Keratinocyte (primary cell): ENCODE results near the gene PIM3. TPM values are rescaled to one million over a fixed set of nuclear protein-coding genes. Genes with fewer than 3 reads are reported as not detected.
A peak's percentile ranks its signal among the peaks of the same experiment; 100 is the strongest.

ENCODE experiments used
- DNase-seq: peaks from one replicate; pipeline ENCODE4 v3.0.0-alpha.2; 2011; ENCODE audit warnings: low read depth, missing footprints, low spot score
- FAIRE-seq: peaks from 2 replicates; lab custom pipeline; 2011; peaks lifted over from hg19 to GRCh38; lab: Jason Lieb, UNC
- H2AFZ ChIP-seq: 2 replicates; pipeline ENCODE4 v1.6.0; 2012; ENCODE audit warnings: low read length, control low read depth, inconsistent platforms; ENCODE audit not compliant: control insufficient read depth
- H3K27ac ChIP-seq: 2 replicates; pipeline ENCODE4 v1.5.1; 2011; ENCODE audit warnings: low read length; ENCODE audit not compliant: control insufficient read depth, insufficient read depth
- H3K27me3 ChIP-seq: 3 replicates; pipeline ENCODE4 v1.6.0; 2011; ENCODE audit warnings: low read length; ENCODE audit not compliant: control insufficient read depth, insufficient read depth; ENCODE audit errors: extremely low read depth
- H3K36me3 ChIP-seq, 2 experiments: 2 replicates in 1 of 2; 3 replicates in 1 of 2; pipeline ENCODE4 v1.5.1; 2011; ENCODE audit warnings: low read length in 2 of 2, mild to moderate bottlenecking in 1 of 2; ENCODE audit not compliant: control insufficient read depth in 2 of 2, insufficient read depth in 2 of 2; ENCODE audit errors: extremely low read depth in 1 of 2
- H3K4me1 ChIP-seq: 3 replicates; pipeline ENCODE4 v1.5.1; 2011; ENCODE audit warnings: low read length; ENCODE audit not compliant: control insufficient read depth, insufficient read depth; ENCODE audit errors: extremely low read depth
- H3K4me2 ChIP-seq: 3 replicates; pipeline ENCODE4 v1.6.0; 2011; ENCODE audit warnings: low read depth, low read length; ENCODE audit not compliant: control insufficient read depth, insufficient read depth; ENCODE audit errors: extremely low read depth
- H3K4me3 ChIP-seq, 3 experiments: fragments of 200-600 bp in 1 of 3; sonication (generic) in 1 of 3; 2 replicates in 2 of 3; 3 replicates in 1 of 3; pipeline ENCODE4 v1.5.1; 2011 to 2016; ENCODE audit warnings: low read length in 3 of 3, mild to moderate bottlenecking in 3 of 3, control low read depth in 2 of 3, inconsistent platforms in 1 of 3, low read depth in 1 of 3, mixed read lengths in 1 of 3, mixed run types in 1 of 3, moderate library complexity in 1 of 3; ENCODE audit not compliant: control insufficient read depth in 2 of 3, insufficient read depth in 2 of 3; ENCODE audit errors: extremely low read depth in 1 of 3
- H3K79me2 ChIP-seq: 2 replicates; pipeline ENCODE4 v1.6.0; 2012; ENCODE audit warnings: low read length; ENCODE audit not compliant: control insufficient read depth, insufficient read depth
- H3K9ac ChIP-seq: 3 replicates; pipeline ENCODE4 v1.6.0; 2011; ENCODE audit warnings: low read length; ENCODE audit not compliant: control insufficient read depth, insufficient read depth; ENCODE audit errors: extremely low read depth
- H3K9me1 ChIP-seq: 3 replicates; pipeline ENCODE4 v1.6.0; 2011; ENCODE audit warnings: low read length; ENCODE audit not compliant: control insufficient read depth, insufficient read depth; ENCODE audit errors: extremely low read depth
- H3K9me3 ChIP-seq: 2 replicates; pipeline ENCODE4 v1.5.1; 2012; ENCODE audit warnings: low read depth, low read length; ENCODE audit not compliant: control insufficient read depth
- H4K20me1 ChIP-seq: 3 replicates; pipeline ENCODE4 v1.6.0; 2011; ENCODE audit warnings: low read length; ENCODE audit not compliant: control insufficient read depth, insufficient read depth; ENCODE audit errors: extremely low read depth
- CTCF ChIP-seq, 3 experiments: IDR thresholded peaks in 1 of 3; conservative IDR thresholded peaks in 1 of 3; optimal IDR thresholded peaks in 1 of 3; 2 replicates in 2 of 3; 3 replicates in 1 of 3; pipeline versions ENCODE3 to v1.5.1; 2011; ENCODE audit warnings: low read length in 3 of 3, mild to moderate bottlenecking in 3 of 3, moderate library complexity in 2 of 3, control low read depth in 1 of 3, inconsistent platforms in 1 of 3; ENCODE audit not compliant: insufficient read depth in 2 of 3; ENCODE audit errors: extremely low read depth in 1 of 3
- EZH2 ChIP-seq: IDR thresholded peaks from one replicate; pipeline ENCODE4 v1.6.1; 2012; ENCODE audit warnings: inconsistent platforms, mild to moderate bottlenecking, low read length, moderate library complexity
- dilution Hi-C: fragments of 300-500 bp; cut with MboI; formaldehyde crosslinking; loops from one replicate; pipeline ENCODE4 v1.7.0; 2020; ENCODE audit warnings: low sequenced_read_pairs; ENCODE audit not compliant: extremely low pct_ligation_motif_present
- polyA plus RNA-seq, 5 experiments: library from polyadenylated mRNA; depleted of rRNA in 3 of 5; stranded (reverse) in 3 of 5; stranded (forward) in 1 of 5; unstranded in 1 of 5; fragments of >200 nt; gene quantifications; 1 replicate in 1 of 5; 2 replicates in 3 of 5; 3 replicates in 1 of 5; pipeline versions ENCODE4 v1.2.1 to v1.2.3, GENCODE V29; 2011 to 2012; ENCODE audit warnings: missing spikeins in 2 of 5, low read depth in 1 of 5, low replicate concordance in 1 of 5

The PIM3 gene
- polyA plus RNA-seq, 1 donor (not counting 4 experiments of a cell fraction or from before 2014, with no cell fraction given) = 3.4 TPM

GRCh38 chr22:49916831-49917230 lies 43.7 kb upstream of the PIM3 start:
- Histone ChIP-seq H3K9me3 (no peaks in the 10 kb centered on the region), H3K9me1 (no peaks in the 10 kb centered on the region), H3K27me3 (no peaks in the 10 kb centered on the region), H3K4me3 (peak overlapping the region; percentile 78 to 87 (median 83)), H4K20me1 (no peaks in the 10 kb centered on the region), H3K9ac (no peak overlapping the region), H3K4me2 (peak overlapping the region; percentile 83), H3K79me2 (peaks cover 12% of the 10 kb centered on the region), H3K4me1 (peaks cover 10% of the 10 kb centered on the region), H3K36me3 (peaks cover 8 to 26% of the 10 kb centered on the region in 2 experiments), H2AFZ (no peak overlapping the region), H3K27ac (no peak overlapping the region)
- TF ChIP-seq EZH2 (no peak), CTCF (optimal IDR thresholded peaks at IDR 0.05 in 1 of 3, IDR thresholded peaks at IDR 0.05 in 1 of 3, conservative IDR thresholded peaks at IDR 0.05 in 1 of 3; ENCODE audit: extremely low read depth in 1 of 3, insufficient read depth in 2 of 3, low read length in 3 of 3) (no peak)
- FAIRE-seq (no peak), DNase-seq (no peak)
- dilution Hi-C loops = no loop called here

DNA sequence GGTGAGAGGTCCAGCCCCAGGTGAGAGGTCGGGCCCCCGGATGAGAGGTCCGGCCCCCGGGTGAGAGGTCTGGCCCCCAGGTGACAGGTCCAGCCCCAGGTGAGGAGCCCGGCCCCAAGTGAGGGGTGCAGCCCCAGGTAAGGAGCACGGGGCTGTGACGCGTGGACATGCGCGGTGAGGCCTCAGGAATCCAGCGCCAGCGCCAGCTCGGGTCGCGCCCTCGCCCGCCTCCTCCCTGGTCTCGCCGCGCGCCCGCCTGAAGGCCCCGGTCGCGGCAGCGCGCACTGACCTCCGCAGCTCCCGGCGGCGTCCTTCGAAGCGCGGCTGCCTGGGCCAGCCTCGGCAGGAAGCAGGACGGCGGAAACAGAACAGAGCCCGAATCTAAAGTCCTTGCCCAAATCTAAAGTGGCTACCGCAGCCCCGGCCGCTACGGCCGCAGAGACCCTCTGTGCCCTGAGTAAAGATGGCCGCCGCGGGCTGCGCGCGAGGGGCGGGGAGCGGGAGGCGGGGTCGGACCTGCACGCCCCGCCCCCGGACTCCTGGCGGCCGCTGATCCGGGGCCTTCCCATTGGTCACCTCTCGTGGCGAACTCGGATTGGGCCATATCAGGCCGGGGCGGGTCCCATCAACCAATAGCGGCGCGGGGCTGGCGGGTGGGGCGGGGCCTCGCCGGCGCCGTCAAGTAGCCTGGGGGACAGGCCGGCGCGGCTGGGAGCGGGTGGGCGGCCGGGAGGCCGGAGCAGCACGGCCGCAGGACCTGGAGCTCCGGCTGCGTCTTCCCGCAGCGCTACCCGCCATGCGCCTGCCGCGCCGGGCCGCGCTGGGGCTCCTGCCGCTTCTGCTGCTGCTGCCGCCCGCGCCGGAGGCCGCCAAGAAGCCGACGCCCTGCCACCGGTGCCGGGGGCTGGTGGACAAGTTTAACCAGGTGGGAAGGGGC lies 42.3 kb upstream of the PIM3 start, which contains the start of the genes ALG12 and CRELD2:
Gene ALG12, minus strand, starts transcription at position 465 of the 937 bp plus-strand sequence. CDS start 4,673 bp downstream, outside the sequence.
Gene CRELD2, plus strand, starts transcription at position 661 of the 937 bp plus-strand sequence. Its CDS starts 136 bp downstream, at position 797.
- peak; percentile 13 for FAIRE-seq
- H2AFZ ChIP-seq = peak within 1 kb of the TSS; percentile 89
- DNase-seq = peak; percentile 73

More for the DNA sequence above, 42.3 kb upstream of the PIM3 start, which contains the start of the genes ALG12 and CRELD2:
- Histone ChIP-seq H3K27ac (peak within 1 kb of the TSS; percentile 77), H3K9me3 (no peaks in the 10 kb centered on the region), H3K27me3 (no peaks in the 10 kb centered on the region), H3K4me1 (peaks cover 10% of the 10 kb centered on the region), H3K79me2 (peaks cover 12% of the 10 kb centered on the region), H3K4me3 (peak within 1 kb of the TSS; percentile 78 to 87 (median 83)), H4K20me1 (no peaks in the 10 kb centered on the region), H3K9ac (peak within 1 kb of the TSS; percentile 85), H3K9me1 (no peaks in the 10 kb centered on the region), H3K4me2 (peak within 1 kb of the TSS; percentile 84), H3K36me3 (peaks cover 8 to 18% of the 10 kb centered on the region in 2 experiments)
- no peak for TF ChIP-seq CTCF (optimal IDR thresholded peaks at IDR 0.05 in 1 of 3, IDR thresholded peaks at IDR 0.05 in 1 of 3, conservative IDR thresholded peaks at IDR 0.05 in 1 of 3; ENCODE audit: extremely low read depth in 1 of 3, insufficient read depth in 2 of 3, low read length in 3 of 3)
- no peak for TF ChIP-seq EZH2
- dilution Hi-C loops = no loop called here
